ENCODE data around the gene DSCAM.

DNA sequence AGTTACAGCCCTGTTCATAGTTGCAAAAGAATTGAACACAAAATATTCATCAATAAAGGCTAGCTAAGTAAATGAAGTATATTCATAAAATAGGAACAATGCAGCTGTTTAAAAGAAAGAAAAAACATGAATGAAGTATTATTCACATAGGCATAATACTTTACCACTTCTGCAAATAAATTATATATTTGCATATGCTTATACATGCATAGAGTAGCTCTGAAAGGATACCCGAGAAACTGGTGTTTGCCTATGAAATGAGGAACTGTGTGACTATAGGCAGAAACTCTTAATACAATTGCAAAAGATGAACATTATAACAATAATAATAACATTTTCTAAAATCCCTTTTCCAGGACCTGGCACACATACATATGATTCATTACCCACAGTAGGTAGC, 385.9 kb downstream of the DSCAM start:
- TF ChIP-seq, protein P1, sequence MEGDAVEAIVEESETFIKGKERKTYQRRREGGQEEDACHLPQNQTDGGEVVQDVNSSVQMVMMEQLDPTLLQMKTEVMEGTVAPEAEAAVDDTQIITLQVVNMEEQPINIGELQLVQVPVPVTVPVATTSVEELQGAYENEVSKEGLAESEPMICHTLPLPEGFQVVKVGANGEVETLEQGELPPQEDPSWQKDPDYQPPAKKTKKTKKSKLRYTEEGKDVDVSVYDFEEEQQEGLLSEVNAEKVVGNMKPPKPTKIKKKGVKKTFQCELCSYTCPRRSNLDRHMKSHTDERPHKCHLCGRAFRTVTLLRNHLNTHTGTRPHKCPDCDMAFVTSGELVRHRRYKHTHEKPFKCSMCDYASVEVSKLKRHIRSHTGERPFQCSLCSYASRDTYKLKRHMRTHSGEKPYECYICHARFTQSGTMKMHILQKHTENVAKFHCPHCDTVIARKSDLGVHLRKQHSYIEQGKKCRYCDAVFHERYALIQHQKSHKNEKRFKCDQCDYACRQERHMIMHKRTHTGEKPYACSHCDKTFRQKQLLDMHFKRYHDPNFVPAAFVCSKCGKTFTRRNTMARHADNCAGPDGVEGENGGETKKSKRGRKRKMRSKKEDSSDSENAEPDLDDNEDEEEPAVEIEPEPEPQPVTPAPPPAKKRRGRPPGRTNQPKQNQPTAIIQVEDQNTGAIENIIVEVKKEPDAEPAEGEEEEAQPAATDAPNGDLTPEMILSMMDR (IDR thresholded peaks at IDR 0.05) = no peak
- no peak for TF ChIP-seq POLR2A (IDR thresholded peaks at IDR 0.05)
- TF ChIP-seq EP300 (IDR thresholded peaks at IDR 0.05) = no peak
